Anterior cingulate cortex (tissue), 58 donors: ENCODE results near the gene EFNA5.
A peak's percentile ranks its signal among the peaks of the same experiment; 100 is the strongest.

Experiments used
- DNase-seq, 58 donors: peaks; one replicate each; lab custom pipeline; 2025; lab: John Stamatoyannopoulos, UW

The EFNA5 gene

GRCh38 chr5:107652839-107653607 lies 17.7 kb downstream of the EFNA5 start:
- no peak for DNase-seq

GRCh38 chr5:107652408-107652807 lies 18.3 kb downstream of the EFNA5 start:
- DNase-seq = no peak

DNA sequence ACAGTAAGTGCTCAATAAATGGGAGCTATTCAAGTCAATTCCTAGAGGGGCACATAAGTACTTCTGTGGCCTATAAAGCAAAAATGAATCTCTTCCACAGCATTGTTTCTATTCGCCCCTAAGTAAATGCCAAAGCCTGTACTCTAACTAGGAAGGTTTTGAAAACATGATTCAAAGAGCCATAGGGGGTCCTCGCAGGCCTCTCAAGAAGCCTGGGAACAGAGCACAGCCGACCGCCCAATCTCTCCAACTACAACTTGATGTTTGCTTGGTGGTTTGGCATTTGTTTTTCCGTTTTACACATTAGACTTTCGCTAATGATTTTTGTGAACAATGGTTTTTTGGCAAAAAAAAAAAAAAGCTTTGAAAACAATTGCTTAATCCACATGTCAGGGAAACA lies 19.4 kb downstream of the EFNA5 start:
- no peak for DNase-seq

- no peak for DNase-seq
Observed at GRCh38 chr5:107646418-107646817, 24.3 kb downstream of the EFNA5 start.

- DNase-seq = no peak
Observed at GRCh38 chr5:107640568-107640967, 30.2 kb downstream of the EFNA5 start.

- no peak for DNase-seq
Observed at GRCh38 chr5:107639990-107640389, 30.7 kb downstream of the EFNA5 start.

DNA sequence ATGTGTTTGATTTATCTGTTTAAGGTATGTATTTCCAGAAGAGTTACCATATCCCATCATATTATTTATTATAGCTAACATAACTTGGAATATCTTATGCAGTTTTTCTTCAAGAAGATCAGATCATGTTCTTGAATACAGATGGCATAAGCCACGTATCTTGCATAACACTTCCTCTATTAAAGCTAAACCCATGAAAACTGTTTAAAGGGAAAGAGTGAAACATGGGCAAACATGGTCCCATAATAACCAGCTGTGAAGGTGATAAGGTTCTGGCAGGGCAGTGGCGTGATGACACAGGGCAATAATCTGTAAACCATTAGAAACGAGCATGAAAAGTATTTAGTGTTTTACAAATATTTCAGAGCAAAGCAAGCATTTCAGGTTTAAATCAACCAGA lies 34.2 kb downstream of the EFNA5 start:
- no peak for DNase-seq

DNA sequence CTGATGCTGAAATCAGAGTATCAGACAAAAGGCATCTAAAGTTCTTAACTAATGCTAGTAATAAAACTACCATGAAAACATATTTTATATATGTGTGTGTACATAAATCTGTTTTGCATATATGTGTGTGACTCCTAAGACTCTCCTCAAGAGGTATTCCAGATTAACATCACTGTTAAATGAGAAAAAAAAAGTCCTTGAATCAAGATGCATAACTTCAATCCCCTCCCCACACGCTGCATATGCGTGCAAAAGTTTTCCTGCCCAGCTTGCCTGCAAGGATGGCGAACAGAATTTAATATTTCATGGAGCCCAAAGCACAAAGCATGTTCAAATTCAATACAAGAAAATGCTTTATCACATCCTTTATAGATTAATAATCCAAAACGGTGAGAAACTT lies 34.7 kb downstream of the EFNA5 start:
- no peak for DNase-seq

GRCh38 chr5:107634981-107635848 lies 35.5 kb downstream of the EFNA5 start:
- no peak for DNase-seq

DNA sequence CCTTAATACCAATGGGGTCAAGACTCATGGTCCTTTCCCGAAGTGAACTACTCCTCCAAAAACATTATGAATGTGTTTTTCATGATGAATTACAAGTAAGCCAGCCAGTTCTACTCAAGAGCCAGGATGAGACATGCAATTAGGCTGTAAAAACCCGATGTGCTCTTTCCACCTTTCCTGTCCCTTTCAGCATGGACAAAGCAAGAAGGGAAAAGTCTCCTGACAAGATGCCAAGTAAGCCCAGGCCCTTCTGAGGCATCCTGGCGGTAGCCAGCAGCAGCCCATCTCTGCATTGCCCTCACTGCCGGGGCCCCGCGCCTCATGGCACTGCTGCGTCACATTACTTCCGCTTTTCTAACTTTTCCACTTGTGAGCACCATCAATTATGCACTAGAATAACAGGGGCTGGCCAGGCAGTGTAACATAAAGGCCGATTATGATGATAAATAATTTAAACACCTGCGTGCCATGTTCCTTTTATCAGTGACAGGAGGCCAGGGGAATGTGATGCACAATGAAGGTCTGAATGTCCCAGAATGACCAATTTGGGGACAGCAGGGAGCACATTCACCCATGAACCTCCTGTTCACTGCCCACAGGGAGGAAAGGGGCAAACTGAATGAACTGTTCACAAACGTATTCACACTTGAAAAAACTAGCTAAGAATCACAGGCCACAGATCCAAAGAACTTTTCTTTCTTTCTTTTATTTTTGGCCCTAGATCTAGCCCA lies 37.4 kb downstream of the EFNA5 start:
- DNase-seq = peak in 1 of 58 donors; percentile 13

GRCh38 chr5:107631805-107632362 lies 38.9 kb downstream of the EFNA5 start:
- DNase-seq = no peak

GRCh38 chr5:107630184-107630583 lies 40.6 kb downstream of the EFNA5 start:
- DNase-seq = no peak

GRCh38 chr5:107624235-107624634 lies 46.5 kb downstream of the EFNA5 start:
- no peak for DNase-seq

GRCh38 chr5:107621089-107621488 lies 49.6 kb downstream of the EFNA5 start:
- peak in 1 of 58 donors; percentile 21 for DNase-seq

GRCh38 chr5:107619781-107620180 lies 51.0 kb downstream of the EFNA5 start:
- no peak for DNase-seq

GRCh38 chr5:107618242-107618641 lies 52.5 kb downstream of the EFNA5 start:
- no peak for DNase-seq

DNA sequence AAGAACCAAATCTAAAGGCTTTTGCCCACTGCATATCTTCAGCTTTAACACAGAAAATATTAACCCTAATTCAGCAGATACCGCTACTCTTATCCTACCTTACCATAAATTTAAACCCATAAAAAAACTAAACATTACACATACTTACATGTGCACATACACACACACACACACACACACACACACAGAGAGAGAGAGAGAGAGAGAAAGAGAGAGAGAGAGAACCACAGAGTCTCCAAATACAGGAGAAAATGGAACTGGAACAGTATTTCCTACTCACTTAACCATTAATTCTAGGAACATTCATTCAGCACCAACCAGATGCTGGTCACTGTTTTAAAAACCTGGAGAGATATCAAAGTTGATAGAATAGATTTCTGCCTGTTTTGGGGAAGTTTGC lies 53.7 kb downstream of the EFNA5 start:
- DNase-seq = no peak

DNA sequence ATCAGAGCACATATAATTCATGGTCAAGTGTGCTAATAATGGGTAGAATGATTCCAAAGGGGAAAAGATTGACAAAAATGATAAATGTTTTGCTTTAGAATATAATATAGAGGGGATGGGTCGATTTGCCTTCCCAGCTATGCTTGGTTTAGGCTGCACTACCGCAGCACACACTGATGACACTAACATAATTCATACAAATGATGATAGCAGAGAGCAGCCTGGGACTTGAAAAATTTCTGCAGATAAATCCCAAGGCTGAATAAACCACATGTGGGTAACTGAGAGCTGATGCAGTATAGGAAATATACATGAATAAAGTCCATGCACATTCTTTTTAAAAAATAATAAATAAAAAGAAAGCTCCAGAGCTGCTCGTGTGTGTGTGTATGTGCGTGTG lies 54.5 kb downstream of the EFNA5 start:
- DNase-seq = no peak

- DNase-seq = peak in 1 of 58 donors; percentile 10
Observed at GRCh38 chr5:107615299-107615817, 55.4 kb downstream of the EFNA5 start.

DNA sequence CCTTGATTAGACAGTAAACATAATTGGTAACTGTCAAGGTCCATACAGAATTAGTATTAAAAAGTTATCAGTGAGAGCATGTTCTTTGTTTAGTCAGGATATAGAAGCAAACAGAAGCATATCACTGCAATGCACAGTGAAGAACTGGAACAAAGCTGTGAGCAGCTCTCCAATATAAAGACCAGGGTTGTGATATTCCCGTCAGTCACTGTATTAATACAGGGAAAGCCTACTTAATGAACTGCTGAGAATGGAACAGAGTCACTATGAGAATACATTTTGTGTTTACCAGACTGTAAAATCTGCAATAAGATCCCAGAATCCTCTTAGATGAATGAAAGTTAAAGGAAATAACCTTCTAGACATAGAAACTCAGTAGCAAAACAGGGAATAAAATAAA lies 58.2 kb downstream of the EFNA5 start:
- no peak for DNase-seq

DNA sequence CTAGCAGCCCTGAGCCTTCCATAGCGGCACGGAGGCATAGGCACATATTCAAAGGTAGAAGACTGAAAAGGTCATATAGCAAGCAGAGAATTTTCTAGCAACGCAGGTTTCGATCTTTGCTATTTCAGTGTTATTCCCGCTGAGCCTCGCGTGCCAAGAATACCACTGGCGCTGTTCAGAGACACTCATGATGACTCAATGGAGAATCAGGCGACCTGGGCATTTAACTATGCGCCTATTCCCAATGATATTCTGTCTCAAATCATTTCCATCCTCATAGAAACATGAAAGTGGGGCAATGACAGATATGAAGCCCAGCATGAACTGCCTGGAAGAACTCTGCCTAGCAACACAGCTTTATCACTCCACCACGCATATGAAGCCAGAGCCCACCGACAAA lies 59.9 kb downstream of the EFNA5 start:
- DNase-seq = no peak
